RWPE2 (cell line): Measurements from ENCODE around the gene SLC12A8.

Experiments used
- ATAC-seq: fragments of 200-7000 bp; cut with Tn5 transposase; 3 replicates; pipeline ENCODE4 v1.9.1; 2021; ENCODE audit warnings: low read depth
- DNase-seq: peaks from one replicate; pipeline ENCODE4 v3.0.0-alpha.2; 2020; ENCODE audit warnings: low spot score
- H3K27ac ChIP-seq: fragments of 450-650 bp; 2 replicates; pipeline ENCODE4 v1.5.1; 2017; ENCODE audit warnings: mild to moderate bottlenecking; ENCODE audit not compliant: poor library complexity, severe bottlenecking
- H3K27me3 ChIP-seq: fragments of 250-450 bp; sonication (Bioruptor Pico); 2 replicates; pipeline ENCODE4 v1.5.1; 2021; ENCODE audit warnings: mild to moderate bottlenecking, moderate library complexity; ENCODE audit not compliant: insufficient read depth, poor library complexity, severe bottlenecking
- H3K36me3 ChIP-seq: fragments of 250-450 bp; sonication (Bioruptor Pico); 2 replicates; pipeline ENCODE4 v1.5.1; 2020; ENCODE audit warnings: low read depth, mild to moderate bottlenecking, moderate library complexity
- H3K4me1 ChIP-seq: fragments of 250-450 bp; sonication (Bioruptor Pico); 2 replicates; pipeline ENCODE4 v1.5.1; 2021; ENCODE audit warnings: mild to moderate bottlenecking, moderate library complexity; ENCODE audit not compliant: insufficient read depth, poor library complexity, severe bottlenecking
- H3K4me3 ChIP-seq: fragments of 250-450 bp; sonication (Bioruptor Pico); 2 replicates; pipeline ENCODE4 v1.5.1; 2021; ENCODE audit warnings: mild to moderate bottlenecking, moderate library complexity; ENCODE audit not compliant: severe bottlenecking
- H3K9me3 ChIP-seq: fragments of 250-450 bp; sonication (Bioruptor Pico); 2 replicates; pipeline ENCODE4 v1.5.1; 2021; ENCODE audit warnings: mild to moderate bottlenecking, moderate library complexity; ENCODE audit not compliant: severe bottlenecking
- TF ChIP-seq, protein P1 (sequence below): fragments of 450-650 bp; IDR thresholded peaks from one replicate; pipeline ENCODE4 v1.5.1; 2017; ENCODE audit warnings: mild to moderate bottlenecking, moderate library complexity; ENCODE audit not compliant: poor library complexity, severe bottlenecking

Gene SLC12A8

DNA sequence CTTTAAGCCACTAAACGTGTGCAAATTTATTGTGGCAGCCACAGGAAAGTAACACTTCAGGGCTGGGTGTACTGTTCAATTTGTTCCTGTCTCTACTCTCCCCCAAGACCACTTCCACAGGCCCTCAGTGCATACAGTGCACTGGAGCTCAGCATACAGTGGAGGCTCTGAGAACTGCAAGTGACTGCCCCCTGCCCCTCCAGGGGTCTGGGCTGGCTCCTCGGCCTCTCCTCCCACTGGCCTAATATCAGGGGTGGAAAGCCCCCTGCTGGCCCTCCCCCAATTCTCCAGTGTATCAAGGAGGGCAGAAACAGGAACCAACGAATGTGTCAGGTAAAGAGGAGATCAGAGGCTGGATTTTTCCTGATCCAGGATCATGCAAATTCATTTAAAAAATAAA is 136.8 kb downstream of the SLC12A8 start:
- no peak for DNase-seq
- TF ChIP-seq, protein P1, sequence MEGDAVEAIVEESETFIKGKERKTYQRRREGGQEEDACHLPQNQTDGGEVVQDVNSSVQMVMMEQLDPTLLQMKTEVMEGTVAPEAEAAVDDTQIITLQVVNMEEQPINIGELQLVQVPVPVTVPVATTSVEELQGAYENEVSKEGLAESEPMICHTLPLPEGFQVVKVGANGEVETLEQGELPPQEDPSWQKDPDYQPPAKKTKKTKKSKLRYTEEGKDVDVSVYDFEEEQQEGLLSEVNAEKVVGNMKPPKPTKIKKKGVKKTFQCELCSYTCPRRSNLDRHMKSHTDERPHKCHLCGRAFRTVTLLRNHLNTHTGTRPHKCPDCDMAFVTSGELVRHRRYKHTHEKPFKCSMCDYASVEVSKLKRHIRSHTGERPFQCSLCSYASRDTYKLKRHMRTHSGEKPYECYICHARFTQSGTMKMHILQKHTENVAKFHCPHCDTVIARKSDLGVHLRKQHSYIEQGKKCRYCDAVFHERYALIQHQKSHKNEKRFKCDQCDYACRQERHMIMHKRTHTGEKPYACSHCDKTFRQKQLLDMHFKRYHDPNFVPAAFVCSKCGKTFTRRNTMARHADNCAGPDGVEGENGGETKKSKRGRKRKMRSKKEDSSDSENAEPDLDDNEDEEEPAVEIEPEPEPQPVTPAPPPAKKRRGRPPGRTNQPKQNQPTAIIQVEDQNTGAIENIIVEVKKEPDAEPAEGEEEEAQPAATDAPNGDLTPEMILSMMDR: no peak
- Histone ChIP-seq H3K4me3 (no peak overlapping the region), H3K27ac (no peak overlapping the region), H3K9me3 (no peaks in the 10 kb centered on the region), H3K4me1 (peaks cover 12% of the 10 kb centered on the region), H3K27me3 (no peaks in the 10 kb centered on the region), H3K36me3 (no peaks in the 10 kb centered on the region)
- ATAC-seq: peak; percentile 24; the same call in 1 of the 3 replicates

DNA sequence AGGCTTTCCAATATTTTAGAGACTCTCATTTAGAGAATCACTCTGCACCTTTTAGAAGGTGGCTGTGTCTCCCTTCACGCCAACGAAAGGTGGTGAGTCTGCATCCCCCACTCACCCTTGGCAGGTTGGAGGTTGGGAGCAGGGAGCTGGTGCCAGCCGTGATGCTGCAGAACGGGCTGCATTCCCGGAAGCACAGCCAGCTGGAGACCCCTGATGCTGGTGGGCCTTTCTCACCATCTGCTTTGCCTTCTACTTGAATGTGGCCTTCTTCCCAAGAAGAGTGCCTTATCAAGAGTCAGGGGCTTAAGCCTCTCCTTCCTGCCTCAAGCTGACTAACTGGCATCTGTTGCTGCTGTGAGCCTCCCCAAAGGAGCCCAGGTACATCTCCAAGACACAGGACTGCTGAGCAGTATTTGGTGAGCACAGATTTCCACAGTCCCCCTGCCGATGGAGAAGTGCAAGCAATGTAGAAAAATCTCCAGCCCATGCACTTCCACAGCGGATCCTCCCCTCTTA is 139.1 kb downstream of the SLC12A8 start:
- TF ChIP-seq, protein P1: no peak
- Histone ChIP-seq H3K27ac (no peak overlapping the region), H3K36me3 (no peaks in the 10 kb centered on the region), H3K4me1 (no peaks in the 10 kb centered on the region), H3K4me3 (no peak overlapping the region), H3K9me3 (no peaks in the 10 kb centered on the region), H3K27me3 (no peaks in the 10 kb centered on the region)
- ATAC-seq: no peak
- DNase-seq: no peak

DNA sequence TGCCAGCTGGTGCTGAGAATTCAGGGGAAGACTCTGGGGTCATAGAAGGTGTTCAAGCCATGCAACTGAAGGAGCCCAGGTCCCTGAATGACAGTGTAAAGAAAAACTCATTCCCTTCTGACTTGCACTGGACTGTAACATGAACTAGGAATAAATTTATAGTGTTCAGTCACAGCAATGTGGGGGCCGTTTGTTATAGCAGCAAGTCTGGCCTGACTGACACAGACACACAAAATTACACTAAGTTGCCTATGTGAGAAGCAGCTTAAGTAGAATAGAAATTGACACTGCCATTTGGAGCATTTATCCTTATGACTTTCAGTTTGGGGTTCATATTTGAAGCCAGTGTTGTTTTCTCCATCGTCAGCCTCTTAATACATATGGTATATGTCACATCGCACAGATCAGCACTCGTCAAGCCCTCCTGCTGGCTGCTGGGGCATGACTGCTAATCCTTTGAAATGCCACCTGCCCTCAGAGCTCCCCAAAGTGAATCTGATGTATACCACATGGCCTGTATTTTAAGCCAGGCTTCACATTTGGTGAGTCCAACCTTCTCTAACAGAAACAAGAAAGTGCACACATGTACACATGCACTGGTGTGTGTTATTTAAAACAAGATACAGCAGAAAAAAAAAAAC is 139.7 kb downstream of the SLC12A8 start:
- H3K9me3 ChIP-seq: no peaks in the 10 kb centered on the region
- H3K27me3 ChIP-seq: no peaks in the 10 kb centered on the region
- ATAC-seq (no peak), DNase-seq (no peak)
- no peaks in the 10 kb centered on the region for H3K36me3 ChIP-seq
- TF ChIP-seq, protein P1: no peak
- no peak overlapping the region for H3K27ac ChIP-seq
- no peaks in the 10 kb centered on the region for H3K4me1 ChIP-seq
- no peak overlapping the region for H3K4me3 ChIP-seq

DNA sequence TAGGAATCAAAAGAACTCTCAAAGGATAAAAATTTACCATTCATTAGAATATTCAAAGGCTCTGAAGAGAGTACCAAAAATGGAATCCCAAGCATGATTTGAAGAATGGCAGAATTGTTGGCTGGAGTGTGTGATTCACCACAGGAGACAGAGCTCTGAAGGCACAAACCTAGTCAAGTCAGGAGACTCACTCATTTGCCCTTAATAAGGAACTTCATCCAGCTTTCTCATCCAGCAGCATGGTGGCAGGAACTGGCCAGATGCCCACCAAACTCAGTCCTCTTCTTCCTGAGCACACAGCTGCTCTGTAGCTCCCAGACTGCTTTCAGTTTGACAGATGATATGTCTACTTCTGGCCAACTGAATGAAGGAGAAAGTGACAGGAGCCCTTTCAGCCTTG is 140.2 kb downstream of the SLC12A8 start:
- H3K4me3 ChIP-seq: no peak overlapping the region
- H3K9me3 ChIP-seq: no peaks in the 10 kb centered on the region
- ATAC-seq (no peak), DNase-seq (no peak)
- H3K27ac ChIP-seq: no peak overlapping the region
- H3K27me3 ChIP-seq: no peaks in the 10 kb centered on the region
- TF ChIP-seq, protein P1: no peak
- no peaks in the 10 kb centered on the region for H3K4me1 ChIP-seq
- H3K36me3 ChIP-seq: no peaks in the 10 kb centered on the region
